ENCODE results near the gene THAP4. TPM values are rescaled to one million over a fixed set of nuclear protein-coding genes. Genes with fewer than 3 reads are reported as not detected.

Gene THAP4
- total and polyA plus RNA-seq, 2 of the 4 experiments (the other 2 are of a cell fraction), result 33.9 to 55.1 TPM

- no peak overlapping the region for H2BK120ac ChIP-seq (ENCODE audit: low read depth, low read length)
- ChIA-PET POLR2A (ENCODE audit: unreplicated experiment) (no interaction called here), CTCF (interaction anchor here (2.1 kb wide), 1 partner anchor 14 kb away, joined by 7 read pairs; no protein-coding TSS in a partner anchor)
- H3K9ac ChIP-seq (ENCODE audit: low read depth, low read length), result no peak overlapping the region
- no peak for DNase-seq
- H2AK5ac ChIP-seq (ENCODE audit: low read depth, low read length), result no peak overlapping the region
- no peaks in the 10 kb centered on the region for H3K27me3 ChIP-seq (ENCODE audit: control insufficient read depth, insufficient read depth, low read length)
- peaks cover 11% of the 10 kb centered on the region for H3K4me1 ChIP-seq (ENCODE audit: control insufficient read depth, insufficient read depth, low read length)
- no peak overlapping the region for H3K4ac ChIP-seq (ENCODE audit: low read depth, low read length)
- H3K23ac ChIP-seq (ENCODE audit: low read depth, low read length), result no peak overlapping the region
- TF ChIP-seq MAZ (IDR thresholded peaks at IDR 0.05; ENCODE audit: borderline replicate concordance, low read depth, low read length) (no peak), RCOR1 (IDR thresholded peaks at IDR 0.05; ENCODE audit: insufficient replicate concordance, low read length) (no peak), POLR2A (IDR thresholded peaks at IDR 0.05; ENCODE audit: low read depth, low read length) (no peak), SMC3 (IDR thresholded peaks at IDR 0.05; ENCODE audit: low read depth, low read length) (no peak)
- TF ChIP-seq, protein P1, sequence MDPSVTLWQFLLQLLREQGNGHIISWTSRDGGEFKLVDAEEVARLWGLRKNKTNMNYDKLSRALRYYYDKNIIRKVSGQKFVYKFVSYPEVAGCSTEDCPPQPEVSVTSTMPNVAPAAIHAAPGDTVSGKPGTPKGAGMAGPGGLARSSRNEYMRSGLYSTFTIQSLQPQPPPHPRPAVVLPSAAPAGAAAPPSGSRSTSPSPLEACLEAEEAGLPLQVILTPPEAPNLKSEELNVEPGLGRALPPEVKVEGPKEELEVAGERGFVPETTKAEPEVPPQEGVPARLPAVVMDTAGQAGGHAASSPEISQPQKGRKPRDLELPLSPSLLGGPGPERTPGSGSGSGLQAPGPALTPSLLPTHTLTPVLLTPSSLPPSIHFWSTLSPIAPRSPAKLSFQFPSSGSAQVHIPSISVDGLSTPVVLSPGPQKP (IDR thresholded peaks at IDR 0.05; ENCODE audit: borderline replicate concordance, low read depth, low read length), result no peak
- TF ChIP-seq, protein P2, sequence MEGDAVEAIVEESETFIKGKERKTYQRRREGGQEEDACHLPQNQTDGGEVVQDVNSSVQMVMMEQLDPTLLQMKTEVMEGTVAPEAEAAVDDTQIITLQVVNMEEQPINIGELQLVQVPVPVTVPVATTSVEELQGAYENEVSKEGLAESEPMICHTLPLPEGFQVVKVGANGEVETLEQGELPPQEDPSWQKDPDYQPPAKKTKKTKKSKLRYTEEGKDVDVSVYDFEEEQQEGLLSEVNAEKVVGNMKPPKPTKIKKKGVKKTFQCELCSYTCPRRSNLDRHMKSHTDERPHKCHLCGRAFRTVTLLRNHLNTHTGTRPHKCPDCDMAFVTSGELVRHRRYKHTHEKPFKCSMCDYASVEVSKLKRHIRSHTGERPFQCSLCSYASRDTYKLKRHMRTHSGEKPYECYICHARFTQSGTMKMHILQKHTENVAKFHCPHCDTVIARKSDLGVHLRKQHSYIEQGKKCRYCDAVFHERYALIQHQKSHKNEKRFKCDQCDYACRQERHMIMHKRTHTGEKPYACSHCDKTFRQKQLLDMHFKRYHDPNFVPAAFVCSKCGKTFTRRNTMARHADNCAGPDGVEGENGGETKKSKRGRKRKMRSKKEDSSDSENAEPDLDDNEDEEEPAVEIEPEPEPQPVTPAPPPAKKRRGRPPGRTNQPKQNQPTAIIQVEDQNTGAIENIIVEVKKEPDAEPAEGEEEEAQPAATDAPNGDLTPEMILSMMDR (conservative IDR thresholded peaks at IDR 0.05; ENCODE audit: low read depth, low read length), result no peak
- in situ Hi-C loops (cut with MboI; ENCODE audit: low sequenced_read_pairs), result no loop called here
- H2BK5ac ChIP-seq (ENCODE audit: low read depth, low read length, poor library complexity, severe bottlenecking), result no peak overlapping the region
- peaks cover 18% of the 10 kb centered on the region; the same call in 1 of the 2 replicates for H4K20me1 ChIP-seq (ENCODE audit: insufficient read depth, low read length)
- H3K56ac ChIP-seq (ENCODE audit: extremely low read depth, insufficient read depth, low read length), result no peak overlapping the region
- H3K9me1 ChIP-seq (ENCODE audit: insufficient read depth, low read length), result 0 out of 2 replicates have a peak, but pooled peaks cover 3% of the 10 kb centered on the region
- H2BK20ac ChIP-seq (ENCODE audit: low read depth, low read length), result no peak overlapping the region
- H3K18ac ChIP-seq (ENCODE audit: low read depth, low read length), result no peak overlapping the region
- H3K4me3 ChIP-seq (ENCODE audit: insufficient read depth, low read depth, low read length), result no peak overlapping the region
- no peak overlapping the region for H3K14ac ChIP-seq (replicated peaks; ENCODE audit: low read depth, low read length)
- no peak overlapping the region for H2AK9ac ChIP-seq (replicated peaks; ENCODE audit: low read depth, low read length, poor library complexity)
- no peak for ATAC-seq (ENCODE audit: low read depth)
- peaks cover 14 to 47% of the 10 kb centered on the region in 2 experiments for H3K79me1 ChIP-seq (ENCODE audit: low read depth in 1 of 2, low read length in 2 of 2)
- H3K9me3 ChIP-seq (ENCODE audit: control insufficient read depth, insufficient read depth, low read length), result no peaks in the 10 kb centered on the region
- no peak overlapping the region for H4K8ac ChIP-seq (ENCODE audit: low read depth in 2 of 2, low read length in 2 of 2)
- no peak overlapping the region for H2BK15ac ChIP-seq (ENCODE audit: low read depth, low read length)
- no peak overlapping the region for H4K5ac ChIP-seq (ENCODE audit: low read depth, low read length)
- intact Hi-C loops (cut with micrococcal nuclease), result no loop called here
- H3K36me3 ChIP-seq (ENCODE audit: control insufficient read depth, insufficient read depth, low read length), result peaks cover 43% of the 10 kb centered on the region
- WGBS, 2 experiments (ENCODE audit: extremely low coverage in 2 of 2, insufficient read length in 1 of 2), result 100% methylated on average over 6 of the region's 22 CpGs; no CpG with 5 or more reads in 1 of the 2 experiments
- no peak overlapping the region for H4K91ac ChIP-seq (ENCODE audit: insufficient read depth, low read depth, low read length)
- dilution Hi-C loops (cut with HindIII; ENCODE audit: low sequenced_read_pairs, unreplicated experiment), result no loop called here
- H2AFZ ChIP-seq (replicated peaks; ENCODE audit: low read length, poor library complexity), result no peak overlapping the region
- no peak overlapping the region for H3K27ac ChIP-seq (ENCODE audit: insufficient read depth, low read length)
- BruUV-seq (replicated peaks), result no TSS peak
- H3K4me2 ChIP-seq (ENCODE audit: low read depth, low read length), result no peak overlapping the region
Observed at GRCh38 chr2:241678784-241679540, 42.0 kb upstream of the THAP4 start.
